GM23338 (cell line): Measurements from ENCODE around the gene PPP5C. TPM values are rescaled to one million over a fixed set of nuclear protein-coding genes. Genes with fewer than 3 reads are reported as not detected.

ENCODE experiments used
- ATAC-seq: fragments of 200-7000 bp; cut with Tn5 transposase; 3 replicates; pipeline ENCODE4 v1.9.1; 2020
- DNase-seq: peaks from one replicate; pipeline ENCODE4 v3.0.0-alpha.2; 2015; ENCODE audit warnings: low spot score
- H2AFZ ChIP-seq: fragments of 200-600 bp; sonication (generic); 2 replicates; pipeline ENCODE4 v1.8.0; 2016; ENCODE audit warnings: antibody characterized with exemption, mild to moderate bottlenecking, moderate library complexity
- H3F3A ChIP-seq: fragments of 200-600 bp; sonication (generic); replicated peaks from 2 replicates; pipeline ENCODE4 v1.8.0; 2017; ENCODE audit warnings: antibody characterized with exemption, mixed run types, low read depth
- H3K27ac ChIP-seq: fragments of 200-600 bp; sonication (generic); 2 replicates; pipeline ENCODE4 v1.6.1; 2016; ENCODE audit warnings: low read depth
- H3K27me3 ChIP-seq: fragments of 200-600 bp; sonication (generic); 2 replicates; pipeline ENCODE4 v1.8.0; 2016; ENCODE audit warnings: mild to moderate bottlenecking, mixed run types, moderate library complexity; ENCODE audit not compliant: insufficient read depth
- H3K36me3 ChIP-seq: fragments of 200-600 bp; sonication (generic); 2 replicates; pipeline ENCODE4 v1.8.0; 2016; ENCODE audit warnings: mild to moderate bottlenecking; ENCODE audit not compliant: insufficient read depth
- H3K4me1 ChIP-seq: fragments of 200-600 bp; sonication (generic); 2 replicates; pipeline ENCODE4 v1.8.0; 2016; ENCODE audit warnings: mild to moderate bottlenecking, moderate library complexity; ENCODE audit not compliant: insufficient read depth
- H3K4me2 ChIP-seq: fragments of 200-600 bp; sonication (generic); 2 replicates; pipeline ENCODE4 v1.7.1; 2017; ENCODE audit warnings: mixed run types
- H3K4me3 ChIP-seq: fragments of 200-600 bp; sonication (generic); 2 replicates; pipeline ENCODE4 v1.6.1; 2016; ENCODE audit warnings: mixed run types
- H3K79me2 ChIP-seq: fragments of 200-600 bp; sonication (generic); replicated peaks from 2 replicates; pipeline ENCODE4 v1.8.0; 2017; ENCODE audit warnings: mild to moderate bottlenecking; ENCODE audit not compliant: insufficient read depth
- H3K9me2 ChIP-seq: fragments of 200-600 bp; sonication (generic); 2 replicates; pipeline ENCODE4 v1.8.0; 2017; ENCODE audit not compliant: insufficient read depth
- H4K20me1 ChIP-seq: fragments of 200-600 bp; sonication (generic); replicated peaks from 2 replicates; pipeline ENCODE4 v1.8.0; 2017; ENCODE audit warnings: mild to moderate bottlenecking; ENCODE audit not compliant: insufficient read depth
- H3K27ac Mint-ChIP-seq: 2 replicates; pipeline ENCODE4 v1.8.0; 2020; ENCODE audit warnings: inconsistent platforms, mild to moderate bottlenecking, moderate library complexity, mixed read lengths
- H3K27me3 Mint-ChIP-seq: 3 replicates; pipeline ENCODE4 v1.8.0; 2022; ENCODE audit warnings: low read depth, mild to moderate bottlenecking, moderate library complexity, mixed read lengths, inconsistent platforms; ENCODE audit not compliant: insufficient read depth, poor library complexity
- H3K36me3 Mint-ChIP-seq: 3 replicates; pipeline ENCODE4 v1.8.0; 2021; ENCODE audit warnings: low read depth, mild to moderate bottlenecking, inconsistent platforms, moderate library complexity, mixed read lengths
- H3K4me1 Mint-ChIP-seq: 3 replicates; pipeline ENCODE4 v1.8.0; 2020; ENCODE audit warnings: mild to moderate bottlenecking, inconsistent platforms, mixed read lengths
- H3K4me3 Mint-ChIP-seq: 3 replicates; pipeline ENCODE4 v1.8.0; 2021; ENCODE audit warnings: moderate library complexity, mild to moderate bottlenecking, inconsistent platforms, mixed read lengths
- H3K9me3 Mint-ChIP-seq: 3 replicates; pipeline ENCODE4 v1.8.0; 2020; ENCODE audit warnings: moderate library complexity, mild to moderate bottlenecking, inconsistent platforms, mixed read lengths
- CREB1 ChIP-seq: fragments of 250-450 bp; sonication (Bioruptor Pico); IDR thresholded peaks from 2 replicates; pipeline ENCODE4 v1.5.0; 2020; ENCODE audit warnings: low read depth, mild to moderate bottlenecking, moderate library complexity
- EZH2 ChIP-seq: fragments of 200-600 bp; sonication (generic); IDR thresholded peaks from one replicate; pipeline ENCODE4 v1.8.0; 2017; ENCODE audit warnings: antibody characterized with exemption, mild to moderate bottlenecking, low read depth; ENCODE audit not compliant: unreplicated experiment
- EZH2phosphoT487 ChIP-seq: fragments of 200-600 bp; sonication (generic); IDR thresholded peaks from one replicate; pipeline ENCODE4 v1.8.1; 2018; ENCODE audit warnings: antibody characterized with exemption; ENCODE audit not compliant: unreplicated experiment
- JUNB ChIP-seq: IDR thresholded peaks from one replicate; pipeline ENCODE4 v1.6.1; 2016; ENCODE audit warnings: antibody characterized with exemption; ENCODE audit not compliant: unreplicated experiment
- NANOG ChIP-seq: IDR thresholded peaks from 2 replicates; pipeline ENCODE4 v1.6.1; 2016; ENCODE audit warnings: antibody characterized with exemption, borderline replicate concordance
- POLR2AphosphoS5 ChIP-seq: IDR thresholded peaks from 2 replicates; pipeline ENCODE4 v1.6.1; 2016; ENCODE audit warnings: antibody characterized with exemption, low read depth
- STAT1 ChIP-seq: IDR thresholded peaks from one replicate; pipeline ENCODE4 v1.6.1; 2016; ENCODE audit warnings: antibody characterized with exemption; ENCODE audit not compliant: unreplicated experiment
- ZNF114 ChIP-seq: fragments of 250-450 bp; sonication (Bioruptor Pico); IDR thresholded peaks from 2 replicates; pipeline ENCODE4 v1.5.0; 2020; ENCODE audit warnings: mild to moderate bottlenecking, moderate library complexity
- ZNF331 ChIP-seq: fragments of 250-450 bp; sonication (Bioruptor Pico); IDR thresholded peaks from 2 replicates; pipeline ENCODE4 v1.5.0; 2020; ENCODE audit warnings: low read depth, mild to moderate bottlenecking, moderate library complexity
- polyA plus RNA-seq: library from polyadenylated mRNA; unstranded; fragments of >200 nt; fragmentation: Nextera tagmentation; extraction: Ambion mirVana; gene quantifications from 2 replicates; pipeline ENCODE4 v1.2.1, GENCODE V29; 2016
- total RNA-seq: library from RNA; depleted of rRNA; stranded (reverse); fragments of >200 nt; shearing (Covaris generic); gene quantifications from 2 replicates; pipeline ENCODE4 v1.2.3, GENCODE V29; 2014
- TF ChIP-seq, protein P1 (sequence below): fragments of 250-450 bp; sonication (Bioruptor Pico); IDR thresholded peaks from 2 replicates; pipeline ENCODE4 v1.5.0; 2020; ENCODE audit warnings: mild to moderate bottlenecking, moderate library complexity
- TF ChIP-seq, protein P2 (sequence below): IDR thresholded peaks from one replicate; pipeline ENCODE4 v1.6.1; 2018; ENCODE audit warnings: antibody characterized with exemption; ENCODE audit not compliant: unreplicated experiment
- TF ChIP-seq, protein P3 (sequence below), 2 experiments: fragments of 200-600 bp in 1 of 2; sonication (generic) in 1 of 2; conservative IDR thresholded peaks; 2 replicates each; pipeline versions ENCODE4 v1.5.1 to v1.6.1; 2016 to 2017; ENCODE audit warnings: antibody characterized with exemption in 2 of 2, low read depth in 2 of 2, mild to moderate bottlenecking in 2 of 2, moderate library complexity in 1 of 2
- TF ChIP-seq, protein P4 (sequence below): IDR thresholded peaks from 2 replicates; pipeline ENCODE4 v1.6.1; 2016; ENCODE audit warnings: antibody characterized with exemption

Gene PPP5C
- total and polyA plus RNA-seq, 2 experiments from 2014 or later: 51.6 to 123 TPM

DNA sequence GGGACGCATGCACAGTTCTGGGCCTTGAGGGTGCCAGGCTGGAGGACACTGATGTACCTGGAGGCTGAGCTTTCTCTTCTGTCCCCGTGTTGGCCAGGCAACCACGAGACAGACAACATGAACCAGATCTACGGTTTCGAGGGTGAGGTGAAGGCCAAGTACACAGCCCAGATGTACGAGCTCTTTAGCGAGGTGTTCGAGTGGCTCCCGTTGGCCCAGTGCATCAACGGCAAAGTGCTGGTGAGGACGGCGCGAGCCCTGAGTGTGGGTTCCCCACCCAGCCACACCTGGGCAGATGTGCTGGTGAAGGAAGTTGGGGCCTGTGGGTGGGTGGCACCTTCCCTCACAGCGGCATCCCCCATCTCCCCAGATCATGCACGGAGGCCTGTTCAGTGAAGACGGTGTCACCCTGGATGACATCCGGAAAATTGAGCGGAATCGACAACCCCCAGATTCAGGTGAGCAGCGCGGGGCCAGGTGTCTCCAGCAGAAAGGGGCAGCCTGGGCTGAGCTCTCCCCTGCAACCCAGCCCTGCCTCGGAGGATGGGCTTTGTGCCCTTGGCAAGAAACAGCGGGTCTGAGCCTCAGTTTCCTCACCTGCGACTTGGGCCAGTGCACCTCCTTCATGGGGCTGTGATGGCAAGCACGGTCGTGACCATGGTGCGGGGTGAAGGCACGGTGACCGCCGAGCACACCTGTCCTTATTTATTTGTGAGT, 40.3 kb downstream of the PPP5C start:
- Histone ChIP-seq H3F3A (no peaks in the 10 kb centered on the region), H3K4me3 (no peak overlapping the region), H3K27ac (no peak overlapping the region), H3K79me2 (no peaks in the 10 kb centered on the region), H3K4me2 (no peak overlapping the region), H2AFZ (no peak overlapping the region), H3K27me3 (no peaks in the 10 kb centered on the region), H3K4me1 (no peaks in the 10 kb centered on the region), H3K36me3 (peaks cover 5% of the 10 kb centered on the region), H4K20me1 (peaks cover 7% of the 10 kb centered on the region), H3K9me2 (no peaks in the 10 kb centered on the region)
- TF ChIP-seq EZH2: no peak
- TF ChIP-seq, protein P1, sequence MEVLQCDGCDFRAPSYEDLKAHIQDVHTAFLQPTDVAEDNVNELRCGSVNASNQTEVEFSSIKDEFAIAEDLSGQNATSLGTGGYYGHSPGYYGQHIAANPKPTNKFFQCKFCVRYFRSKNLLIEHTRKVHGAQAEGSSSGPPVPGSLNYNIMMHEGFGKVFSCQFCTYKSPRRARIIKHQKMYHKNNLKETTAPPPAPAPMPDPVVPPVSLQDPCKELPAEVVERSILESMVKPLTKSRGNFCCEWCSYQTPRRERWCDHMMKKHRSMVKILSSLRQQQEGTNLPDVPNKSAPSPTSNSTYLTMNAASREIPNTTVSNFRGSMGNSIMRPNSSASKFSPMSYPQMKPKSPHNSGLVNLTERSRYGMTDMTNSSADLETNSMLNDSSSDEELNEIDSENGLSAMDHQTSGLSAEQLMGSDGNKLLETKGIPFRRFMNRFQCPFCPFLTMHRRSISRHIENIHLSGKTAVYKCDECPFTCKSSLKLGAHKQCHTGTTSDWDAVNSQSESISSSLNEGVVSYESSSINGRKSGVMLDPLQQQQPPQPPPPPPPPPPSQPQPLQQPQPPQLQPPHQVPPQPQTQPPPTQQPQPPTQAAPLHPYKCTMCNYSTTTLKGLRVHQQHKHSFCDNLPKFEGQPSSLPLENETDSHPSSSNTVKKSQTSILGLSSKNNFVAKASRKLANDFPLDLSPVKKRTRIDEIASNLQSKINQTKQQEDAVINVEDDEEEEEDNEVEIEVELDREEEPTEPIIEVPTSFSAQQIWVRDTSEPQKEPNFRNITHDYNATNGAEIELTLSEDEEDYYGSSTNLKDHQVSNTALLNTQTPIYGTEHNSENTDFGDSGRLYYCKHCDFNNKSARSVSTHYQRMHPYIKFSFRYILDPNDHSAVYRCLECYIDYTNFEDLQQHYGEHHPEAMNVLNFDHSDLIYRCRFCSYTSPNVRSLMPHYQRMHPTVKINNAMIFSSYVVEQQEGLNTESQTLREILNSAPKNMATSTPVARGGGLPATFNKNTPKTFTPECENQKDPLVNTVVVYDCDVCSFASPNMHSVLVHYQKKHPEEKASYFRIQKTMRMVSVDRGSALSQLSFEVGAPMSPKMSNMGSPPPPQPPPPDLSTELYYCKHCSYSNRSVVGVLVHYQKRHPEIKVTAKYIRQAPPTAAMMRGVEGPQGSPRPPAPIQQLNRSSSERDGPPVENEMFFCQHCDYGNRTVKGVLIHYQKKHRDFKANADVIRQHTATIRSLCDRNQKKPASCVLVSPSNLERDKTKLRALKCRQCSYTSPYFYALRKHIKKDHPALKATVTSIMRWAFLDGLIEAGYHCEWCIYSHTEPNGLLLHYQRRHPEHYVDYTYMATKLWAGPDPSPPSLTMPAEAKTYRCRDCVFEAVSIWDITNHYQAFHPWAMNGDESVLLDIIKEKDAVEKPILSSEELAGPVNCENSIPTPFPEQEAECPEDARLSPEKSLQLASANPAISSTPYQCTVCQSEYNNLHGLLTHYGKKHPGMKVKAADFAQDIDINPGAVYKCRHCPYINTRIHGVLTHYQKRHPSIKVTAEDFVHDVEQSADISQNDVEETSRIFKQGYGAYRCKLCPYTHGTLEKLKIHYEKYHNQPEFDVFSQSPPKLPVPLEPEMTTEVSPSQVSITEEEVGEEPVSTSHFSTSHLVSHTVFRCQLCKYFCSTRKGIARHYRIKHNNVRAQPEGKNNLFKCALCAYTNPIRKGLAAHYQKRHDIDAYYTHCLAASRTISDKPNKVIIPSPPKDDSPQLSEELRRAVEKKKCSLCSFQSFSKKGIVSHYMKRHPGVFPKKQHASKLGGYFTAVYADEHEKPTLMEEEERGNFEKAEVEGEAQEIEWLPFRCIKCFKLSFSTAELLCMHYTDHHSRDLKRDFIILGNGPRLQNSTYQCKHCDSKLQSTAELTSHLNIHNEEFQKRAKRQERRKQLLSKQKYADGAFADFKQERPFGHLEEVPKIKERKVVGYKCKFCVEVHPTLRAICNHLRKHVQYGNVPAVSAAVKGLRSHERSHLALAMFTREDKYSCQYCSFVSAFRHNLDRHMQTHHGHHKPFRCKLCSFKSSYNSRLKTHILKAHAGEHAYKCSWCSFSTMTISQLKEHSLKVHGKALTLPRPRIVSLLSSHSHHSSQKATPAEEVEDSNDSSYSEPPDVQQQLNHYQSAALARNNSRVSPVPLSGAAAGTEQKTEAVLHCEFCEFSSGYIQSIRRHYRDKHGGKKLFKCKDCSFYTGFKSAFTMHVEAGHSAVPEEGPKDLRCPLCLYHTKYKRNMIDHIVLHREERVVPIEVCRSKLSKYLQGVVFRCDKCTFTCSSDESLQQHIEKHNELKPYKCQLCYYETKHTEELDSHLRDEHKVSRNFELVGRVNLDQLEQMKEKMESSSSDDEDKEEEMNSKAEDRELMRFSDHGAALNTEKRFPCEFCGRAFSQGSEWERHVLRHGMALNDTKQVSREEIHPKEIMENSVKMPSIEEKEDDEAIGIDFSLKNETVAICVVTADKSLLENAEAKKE (CRISPR knock-in tag): no peak
- TF ChIP-seq JUNB: no peak
- TF ChIP-seq NANOG: no peak
- no peak for TF ChIP-seq POLR2AphosphoS5
- TF ChIP-seq EZH2phosphoT487: no peak
- TF ChIP-seq CREB1 (CRISPR knock-in tag): no peak
- TF ChIP-seq, protein P2, sequence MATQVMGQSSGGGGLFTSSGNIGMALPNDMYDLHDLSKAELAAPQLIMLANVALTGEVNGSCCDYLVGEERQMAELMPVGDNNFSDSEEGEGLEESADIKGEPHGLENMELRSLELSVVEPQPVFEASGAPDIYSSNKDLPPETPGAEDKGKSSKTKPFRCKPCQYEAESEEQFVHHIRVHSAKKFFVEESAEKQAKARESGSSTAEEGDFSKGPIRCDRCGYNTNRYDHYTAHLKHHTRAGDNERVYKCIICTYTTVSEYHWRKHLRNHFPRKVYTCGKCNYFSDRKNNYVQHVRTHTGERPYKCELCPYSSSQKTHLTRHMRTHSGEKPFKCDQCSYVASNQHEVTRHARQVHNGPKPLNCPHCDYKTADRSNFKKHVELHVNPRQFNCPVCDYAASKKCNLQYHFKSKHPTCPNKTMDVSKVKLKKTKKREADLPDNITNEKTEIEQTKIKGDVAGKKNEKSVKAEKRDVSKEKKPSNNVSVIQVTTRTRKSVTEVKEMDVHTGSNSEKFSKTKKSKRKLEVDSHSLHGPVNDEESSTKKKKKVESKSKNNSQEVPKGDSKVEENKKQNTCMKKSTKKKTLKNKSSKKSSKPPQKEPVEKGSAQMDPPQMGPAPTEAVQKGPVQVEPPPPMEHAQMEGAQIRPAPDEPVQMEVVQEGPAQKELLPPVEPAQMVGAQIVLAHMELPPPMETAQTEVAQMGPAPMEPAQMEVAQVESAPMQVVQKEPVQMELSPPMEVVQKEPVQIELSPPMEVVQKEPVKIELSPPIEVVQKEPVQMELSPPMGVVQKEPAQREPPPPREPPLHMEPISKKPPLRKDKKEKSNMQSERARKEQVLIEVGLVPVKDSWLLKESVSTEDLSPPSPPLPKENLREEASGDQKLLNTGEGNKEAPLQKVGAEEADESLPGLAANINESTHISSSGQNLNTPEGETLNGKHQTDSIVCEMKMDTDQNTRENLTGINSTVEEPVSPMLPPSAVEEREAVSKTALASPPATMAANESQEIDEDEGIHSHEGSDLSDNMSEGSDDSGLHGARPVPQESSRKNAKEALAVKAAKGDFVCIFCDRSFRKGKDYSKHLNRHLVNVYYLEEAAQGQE: no peak
- TF ChIP-seq ZNF114 (CRISPR knock-in tag): no peak
- TF ChIP-seq, protein P3, sequence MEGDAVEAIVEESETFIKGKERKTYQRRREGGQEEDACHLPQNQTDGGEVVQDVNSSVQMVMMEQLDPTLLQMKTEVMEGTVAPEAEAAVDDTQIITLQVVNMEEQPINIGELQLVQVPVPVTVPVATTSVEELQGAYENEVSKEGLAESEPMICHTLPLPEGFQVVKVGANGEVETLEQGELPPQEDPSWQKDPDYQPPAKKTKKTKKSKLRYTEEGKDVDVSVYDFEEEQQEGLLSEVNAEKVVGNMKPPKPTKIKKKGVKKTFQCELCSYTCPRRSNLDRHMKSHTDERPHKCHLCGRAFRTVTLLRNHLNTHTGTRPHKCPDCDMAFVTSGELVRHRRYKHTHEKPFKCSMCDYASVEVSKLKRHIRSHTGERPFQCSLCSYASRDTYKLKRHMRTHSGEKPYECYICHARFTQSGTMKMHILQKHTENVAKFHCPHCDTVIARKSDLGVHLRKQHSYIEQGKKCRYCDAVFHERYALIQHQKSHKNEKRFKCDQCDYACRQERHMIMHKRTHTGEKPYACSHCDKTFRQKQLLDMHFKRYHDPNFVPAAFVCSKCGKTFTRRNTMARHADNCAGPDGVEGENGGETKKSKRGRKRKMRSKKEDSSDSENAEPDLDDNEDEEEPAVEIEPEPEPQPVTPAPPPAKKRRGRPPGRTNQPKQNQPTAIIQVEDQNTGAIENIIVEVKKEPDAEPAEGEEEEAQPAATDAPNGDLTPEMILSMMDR (conservative IDR thresholded peaks at IDR 0.05; ENCODE audit: low read depth in 2 of 2): no peak
- TF ChIP-seq ZNF331 (CRISPR knock-in tag): no peak
- TF ChIP-seq STAT1: no peak
- TF ChIP-seq, protein P4, sequence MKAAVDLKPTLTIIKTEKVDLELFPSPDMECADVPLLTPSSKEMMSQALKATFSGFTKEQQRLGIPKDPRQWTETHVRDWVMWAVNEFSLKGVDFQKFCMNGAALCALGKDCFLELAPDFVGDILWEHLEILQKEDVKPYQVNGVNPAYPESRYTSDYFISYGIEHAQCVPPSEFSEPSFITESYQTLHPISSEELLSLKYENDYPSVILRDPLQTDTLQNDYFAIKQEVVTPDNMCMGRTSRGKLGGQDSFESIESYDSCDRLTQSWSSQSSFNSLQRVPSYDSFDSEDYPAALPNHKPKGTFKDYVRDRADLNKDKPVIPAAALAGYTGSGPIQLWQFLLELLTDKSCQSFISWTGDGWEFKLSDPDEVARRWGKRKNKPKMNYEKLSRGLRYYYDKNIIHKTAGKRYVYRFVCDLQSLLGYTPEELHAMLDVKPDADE: no peak
- no peak for ATAC-seq
- peaks cover 12% of the 10 kb centered on the region for H3K27me3 Mint-ChIP-seq
- no peak for DNase-seq
- H3K36me3 Mint-ChIP-seq: peaks cover 79% of the 10 kb centered on the region
- H3K27ac Mint-ChIP-seq: no peak overlapping the region
- H3K9me3 Mint-ChIP-seq: no peaks in the 10 kb centered on the region
- H3K4me3 Mint-ChIP-seq: no peak overlapping the region
- peaks cover 6% of the 10 kb centered on the region for H3K4me1 Mint-ChIP-seq
